ENCODE results near the gene CAMTA1. TPM values are rescaled to one million over a fixed set of nuclear protein-coding genes. Genes with fewer than 3 reads are reported as not detected.

Gene CAMTA1
- total RNA-seq, 1 donor from 2014 or later: 77.6 TPM

- Histone ChIP-seq H3K79me2 (ENCODE audit: insufficient read depth, low read length) (no peaks in the 10 kb centered on the region), H3K36me3 (ENCODE audit: insufficient read depth, low read length) (no peaks in the 10 kb centered on the region), H3K4me1 (ENCODE audit: insufficient read depth, low read length) (peaks cover 20% of the 10 kb centered on the region), H3K27ac (ENCODE audit: low read depth, low read length) (no peak overlapping the region), H4K20me1 (ENCODE audit: insufficient read depth, low read length) (no peaks in the 10 kb centered on the region), H3K9ac (ENCODE audit: low read length) (no peak overlapping the region), H3K9me3 (ENCODE audit: insufficient read depth, low read depth, low read length) (no peaks in the 10 kb centered on the region), H3K4me2 (ENCODE audit: low read length) (no peak overlapping the region), H3K4me3 (ENCODE audit: insufficient read depth, low read depth, low read length) (no peak overlapping the region), H3K27me3 (ENCODE audit: insufficient read depth, low read length) (no peaks in the 10 kb centered on the region), H2AFZ (ENCODE audit: low read depth, low read length) (no peak overlapping the region)
- Mint-ChIP-seq H3K9me3 (ENCODE audit: unreplicated experiment) (peaks cover 3% of the 10 kb centered on the region), H3K27me3 (ENCODE audit: low read depth, unreplicated experiment) (peaks cover 15% of the 10 kb centered on the region), H3K4me3 (ENCODE audit: unreplicated experiment) (no peak overlapping the region), H3K4me1 (ENCODE audit: low read depth, unreplicated experiment) (peaks cover 14% of the 10 kb centered on the region), H3K36me3 (ENCODE audit: low read depth, unreplicated experiment) (no peaks in the 10 kb centered on the region), H3K27ac (ENCODE audit: unreplicated experiment) (no peak overlapping the region)
- DNase-seq (ENCODE audit: low read depth) (peak; percentile 53), FAIRE-seq (no peak)
- TF ChIP-seq CTCF (IDR thresholded peaks at IDR 0.05; ENCODE audit: insufficient read depth, low read depth, low read length): peak; percentile 18
- no peak for TF ChIP-seq EZH2 (IDR thresholded peaks at IDR 0.05; ENCODE audit: insufficient read depth, low read length)
These were observed 335.8 kb downstream of the CAMTA1 start for GRCh38 chr1:7120863-7121621.

DNA sequence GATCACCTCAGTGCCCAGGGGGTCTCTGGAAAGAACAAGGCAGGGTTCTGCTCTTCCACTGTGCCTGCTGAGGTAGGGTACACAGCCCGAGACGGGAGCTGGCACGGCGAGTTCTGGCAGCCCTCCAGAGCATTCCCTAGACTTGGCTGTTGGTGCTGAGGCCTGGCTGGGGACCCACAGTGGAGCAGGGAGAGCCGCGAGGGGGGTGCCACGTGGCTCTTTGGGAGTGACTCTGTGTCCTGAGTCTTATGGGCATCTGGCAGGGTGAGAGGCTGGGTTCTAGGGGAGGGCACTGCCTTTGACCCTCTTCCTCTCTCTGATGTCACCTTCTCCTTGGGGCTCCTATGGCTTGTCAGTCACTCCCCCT lies 336.4 kb downstream of the CAMTA1 start:
- Mint-ChIP-seq H3K4me3 (ENCODE audit: unreplicated experiment) (no peak overlapping the region), H3K27ac (ENCODE audit: unreplicated experiment) (no peak overlapping the region), H3K27me3 (ENCODE audit: low read depth, unreplicated experiment) (peaks cover 15% of the 10 kb centered on the region), H3K9me3 (ENCODE audit: unreplicated experiment) (peaks cover 3% of the 10 kb centered on the region), H3K36me3 (ENCODE audit: low read depth, unreplicated experiment) (no peaks in the 10 kb centered on the region), H3K4me1 (ENCODE audit: low read depth, unreplicated experiment) (peaks cover 11% of the 10 kb centered on the region)
- H3K4me1 ChIP-seq (ENCODE audit: insufficient read depth, low read length): peaks cover 20% of the 10 kb centered on the region
- H3K36me3 ChIP-seq (ENCODE audit: insufficient read depth, low read length): no peaks in the 10 kb centered on the region
- FAIRE-seq: no peak
- no peak overlapping the region for H2AFZ ChIP-seq (ENCODE audit: low read depth, low read length)
- DNase-seq (ENCODE audit: low read depth): no peak
- no peaks in the 10 kb centered on the region for H3K9me3 ChIP-seq (ENCODE audit: insufficient read depth, low read depth, low read length)
- H3K4me2 ChIP-seq (ENCODE audit: low read length): no peak overlapping the region
- no peaks in the 10 kb centered on the region for H3K27me3 ChIP-seq (ENCODE audit: insufficient read depth, low read length)
- H3K9ac ChIP-seq (ENCODE audit: low read length): no peak overlapping the region
- H3K79me2 ChIP-seq (ENCODE audit: insufficient read depth, low read length): no peaks in the 10 kb centered on the region
- no peak overlapping the region for H3K27ac ChIP-seq (ENCODE audit: low read depth, low read length)
- no peak overlapping the region for H3K4me3 ChIP-seq (ENCODE audit: insufficient read depth, low read depth, low read length)
- H4K20me1 ChIP-seq (ENCODE audit: insufficient read depth, low read length): no peaks in the 10 kb centered on the region
- TF ChIP-seq CTCF (IDR thresholded peaks at IDR 0.05; ENCODE audit: insufficient read depth, low read depth, low read length) (no peak), EZH2 (IDR thresholded peaks at IDR 0.05; ENCODE audit: insufficient read depth, low read length) (no peak)

All from astrocyte (in vitro differentiated cells and primary cell).